Measurements from ENCODE around the gene TNFRSF4. TPM values are rescaled to one million over a fixed set of nuclear protein-coding genes. Genes with fewer than 3 reads are reported as not detected.
"Not testable (repeated sequence)": the region's sequence is repeated elsewhere in the genome, so short reads cannot be mapped to it uniquely, and the experiment has no call there.

Gene TNFRSF4
- 1 to 10 TPM in 10 of 12 donors, not detected in 2; 1.1 to 2.5 (median 1.7) TPM for polyA plus RNA-seq (ENCODE audit: insufficient read length in 12 of 12)
- long read RNA-seq, donor 1 = 0 reads
- long read RNA-seq, donor 2, partial matches to known transcripts = 0 of 1 reads
- long read RNA-seq, donor 2, other reads (novel, unspliced or antisense) = 0 of 1 reads
- long read RNA-seq, donor 3 = 0 reads
- long read RNA-seq, donor 4 = 0 reads
- long read RNA-seq, donor 5, partial matches to known transcripts = 0 of 2 reads
- long read RNA-seq, donor 5, other reads (novel, unspliced or antisense) = 0 of 2 reads
- long read RNA-seq, donor 6, partial matches to known transcripts = 0 of 1 reads
- long read RNA-seq, donor 6, other reads (novel, unspliced or antisense) = 0 of 1 reads
- long read RNA-seq, donor 7, partial matches to known transcripts = 0 of 1 reads
- long read RNA-seq, donor 7, other reads (novel, unspliced or antisense) = 0 of 1 reads
- long read RNA-seq, donor 8 = 0 reads
- long read RNA-seq, donor 9 = 0 reads
- long read RNA-seq, donor 10 = 0 reads
- long read RNA-seq, donor 11, partial matches to known transcripts = 0 of 1 reads
- long read RNA-seq, donor 11, other reads (novel, unspliced or antisense) = 0 of 1 reads

GRCh38 chr1:1213345-1214265, at the start of gene TNFRSF4:
Gene TNFRSF4, minus strand, starts transcription at chr1:1214153. Its CDS starts 26 bp downstream, at chr1:1214127.
- no peak for DNase-seq

GRCh38 chr1:1262758-1263157, 48.8 kb upstream of the TNFRSF4 start:
- DNase-seq = no peak

- no peak for DNase-seq
These were observed 48.1 kb upstream of the TNFRSF4 start for GRCh38 chr1:1262071-1262470.

GRCh38 chr1:1260843-1261560, 47.0 kb upstream of the TNFRSF4 start:
- DNase-seq = no peak

GRCh38 chr1:1259951-1260600, 46.1 kb upstream of the TNFRSF4 start:
- no peak for DNase-seq

- no peak for DNase-seq
These were observed 45.6 kb upstream of the TNFRSF4 start for GRCh38 chr1:1259540-1259939.

- no peak for DNase-seq
These were observed 45.2 kb upstream of the TNFRSF4 start for GRCh38 chr1:1259119-1259488.

- DNase-seq = no peak
These were observed 43.3 kb upstream of the TNFRSF4 start for GRCh38 chr1:1256956-1257871.

GRCh38 chr1:1255611-1256010, 41.7 kb upstream of the TNFRSF4 start:
- DNase-seq = no peak

GRCh38 chr1:1255078-1255477, 41.1 kb upstream of the TNFRSF4 start:
- DNase-seq = no peak

GRCh38 chr1:1254667-1254998, 40.7 kb upstream of the TNFRSF4 start:
- DNase-seq = no peak

GRCh38 chr1:1253972-1254666, 40.2 kb upstream of the TNFRSF4 start:
- no peak for DNase-seq

GRCh38 chr1:1253314-1253713, 39.4 kb upstream of the TNFRSF4 start:
- no peak for DNase-seq

GRCh38 chr1:1250786-1251284, 36.9 kb upstream of the TNFRSF4 start:
- DNase-seq = no peak

GRCh38 chr1:1248009-1248913, 34.3 kb upstream of the TNFRSF4 start:
- not testable (repeated sequence) for DNase-seq

GRCh38 chr1:1247341-1247913, 33.5 kb upstream of the TNFRSF4 start:
- no peak for DNase-seq

GRCh38 chr1:1246577-1247340, 32.8 kb upstream of the TNFRSF4 start, which contains the start of gene C1QTNF12:
Gene C1QTNF12, minus strand, starts transcription at chr1:1246722. Its CDS starts 32 bp downstream, at chr1:1246690.
- no peak for DNase-seq

Measured in muscle of arm (tissue), 14 donors.